A673 (cell line): ENCODE measurements around the gene TANC1.

Experiments
- EZH2 ChIP-seq: fragments of 200-600 bp; sonication (generic); IDR thresholded peaks from 2 replicates; pipeline ENCODE4 v1.6.1; 2017; ENCODE audit warnings: borderline replicate concordance, low read depth, mild to moderate bottlenecking, mixed read lengths, antibody characterized with exemption, low read length; ENCODE audit not compliant: poor library complexity, severe bottlenecking
- TF ChIP-seq, protein P1 (sequence below): fragments of 300-800, 200-600 bp; sonication (generic); conservative IDR thresholded peaks from 2 replicates; pipeline ENCODE4 v1.5.1; 2017; ENCODE audit warnings: low read depth, mild to moderate bottlenecking, antibody characterized with exemption, low read length, moderate library complexity, mixed read lengths

DNA sequence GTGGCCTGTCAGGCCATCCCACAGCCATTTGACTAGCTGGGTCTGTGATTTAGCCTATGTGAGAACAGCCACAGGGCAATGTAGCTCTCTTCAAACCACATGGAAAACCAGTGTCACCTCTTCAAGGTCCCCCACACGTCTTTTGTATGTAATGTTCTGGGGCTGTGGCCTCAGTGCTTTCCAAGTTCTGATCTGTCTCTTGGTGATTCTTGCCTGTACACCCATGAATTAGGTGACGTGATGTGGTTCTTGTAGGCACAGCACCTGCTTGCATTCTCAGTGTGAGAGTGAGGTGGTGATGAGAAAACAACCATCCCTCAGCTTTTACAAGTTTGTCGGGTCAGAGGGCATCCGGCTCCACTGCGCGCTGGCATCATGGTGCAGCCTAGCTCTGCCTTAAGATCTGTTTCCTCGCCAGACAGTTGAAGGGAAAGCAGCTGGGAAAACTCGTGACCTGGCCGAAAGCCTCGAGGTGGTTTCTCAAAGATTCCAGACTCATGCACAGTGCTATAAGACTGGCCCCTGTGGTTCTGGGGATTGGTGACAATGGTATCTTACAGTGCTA is 125.8 kb downstream of the TANC1 start:
- TF ChIP-seq, protein P1, sequence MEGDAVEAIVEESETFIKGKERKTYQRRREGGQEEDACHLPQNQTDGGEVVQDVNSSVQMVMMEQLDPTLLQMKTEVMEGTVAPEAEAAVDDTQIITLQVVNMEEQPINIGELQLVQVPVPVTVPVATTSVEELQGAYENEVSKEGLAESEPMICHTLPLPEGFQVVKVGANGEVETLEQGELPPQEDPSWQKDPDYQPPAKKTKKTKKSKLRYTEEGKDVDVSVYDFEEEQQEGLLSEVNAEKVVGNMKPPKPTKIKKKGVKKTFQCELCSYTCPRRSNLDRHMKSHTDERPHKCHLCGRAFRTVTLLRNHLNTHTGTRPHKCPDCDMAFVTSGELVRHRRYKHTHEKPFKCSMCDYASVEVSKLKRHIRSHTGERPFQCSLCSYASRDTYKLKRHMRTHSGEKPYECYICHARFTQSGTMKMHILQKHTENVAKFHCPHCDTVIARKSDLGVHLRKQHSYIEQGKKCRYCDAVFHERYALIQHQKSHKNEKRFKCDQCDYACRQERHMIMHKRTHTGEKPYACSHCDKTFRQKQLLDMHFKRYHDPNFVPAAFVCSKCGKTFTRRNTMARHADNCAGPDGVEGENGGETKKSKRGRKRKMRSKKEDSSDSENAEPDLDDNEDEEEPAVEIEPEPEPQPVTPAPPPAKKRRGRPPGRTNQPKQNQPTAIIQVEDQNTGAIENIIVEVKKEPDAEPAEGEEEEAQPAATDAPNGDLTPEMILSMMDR = no peak
- TF ChIP-seq EZH2 = no peak
